Fibroblast of pulmonary artery (primary cell): Measurements from ENCODE around the gene TSPAN14.

Experiments
- DNase-seq: peaks from one replicate; pipeline ENCODE4 v3.0.0-alpha.2; 2010; ENCODE audit warnings: low read depth
- H3K4me3 ChIP-seq: replicated peaks from 2 replicates; pipeline ENCODE4 v1.5.1; 2011; ENCODE audit warnings: low read depth, mild to moderate bottlenecking, control low read depth, low read length, moderate library complexity
- CTCF ChIP-seq: IDR thresholded peaks from 2 replicates; pipeline ENCODE4 v1.5.1; 2011; ENCODE audit warnings: mild to moderate bottlenecking, control low read depth, low read length, inconsistent platforms; ENCODE audit errors: missing control alignments

TSPAN14 gene

GRCh38 chr10:80545258-80545881 lies 91.3 kb downstream of the TSPAN14 start:
- TF ChIP-seq CTCF: no peak
- no peak overlapping the region for H3K4me3 ChIP-seq
- DNase-seq: no peak

GRCh38 chr10:80552151-80552646 lies 98.1 kb downstream of the TSPAN14 start:
- no peak for DNase-seq
- TF ChIP-seq CTCF: no peak

GRCh38 chr10:80553436-80553835 lies 99.3 kb downstream of the TSPAN14 start:
- no peak overlapping the region for H3K4me3 ChIP-seq
- DNase-seq: no peak
- no peak for TF ChIP-seq CTCF

More at GRCh38 chr10:80552151-80552646, 98.1 kb downstream of the TSPAN14 start:
- no peak overlapping the region for H3K4me3 ChIP-seq

- TF ChIP-seq CTCF: no peak
- no peak overlapping the region for H3K4me3 ChIP-seq
- DNase-seq: no peak
These were observed 99.9 kb downstream of the TSPAN14 start for GRCh38 chr10:80554050-80554449.

- no peak for DNase-seq
- no peak overlapping the region for H3K4me3 ChIP-seq
- no peak for TF ChIP-seq CTCF
These were observed 101.3 kb downstream of the TSPAN14 start for GRCh38 chr10:80555415-80555814.

GRCh38 chr10:80561950-80562349 lies 107.8 kb downstream of the TSPAN14 start:
- H3K4me3 ChIP-seq: no peak overlapping the region
- DNase-seq: no peak
- TF ChIP-seq CTCF: no peak

- TF ChIP-seq CTCF: no peak
- no peak for DNase-seq
- H3K4me3 ChIP-seq: no peak overlapping the region
These were observed 113.2 kb downstream of the TSPAN14 start for GRCh38 chr10:80567292-80567691.
